Activated CD8-positive, alpha-beta memory T cell treated with anti-CD3 and anti-CD28 coated beads, Interleukin-2, amount 50 U/mL, for 1 hour (primary cell): ENCODE results near the gene CAPNS1.

Source experiments
- DNase-seq: peaks from one replicate; pipeline ENCODE4 v3.0.0-alpha.2; 2020; ENCODE audit errors: extremely low read depth

Gene CAPNS1

DNA sequence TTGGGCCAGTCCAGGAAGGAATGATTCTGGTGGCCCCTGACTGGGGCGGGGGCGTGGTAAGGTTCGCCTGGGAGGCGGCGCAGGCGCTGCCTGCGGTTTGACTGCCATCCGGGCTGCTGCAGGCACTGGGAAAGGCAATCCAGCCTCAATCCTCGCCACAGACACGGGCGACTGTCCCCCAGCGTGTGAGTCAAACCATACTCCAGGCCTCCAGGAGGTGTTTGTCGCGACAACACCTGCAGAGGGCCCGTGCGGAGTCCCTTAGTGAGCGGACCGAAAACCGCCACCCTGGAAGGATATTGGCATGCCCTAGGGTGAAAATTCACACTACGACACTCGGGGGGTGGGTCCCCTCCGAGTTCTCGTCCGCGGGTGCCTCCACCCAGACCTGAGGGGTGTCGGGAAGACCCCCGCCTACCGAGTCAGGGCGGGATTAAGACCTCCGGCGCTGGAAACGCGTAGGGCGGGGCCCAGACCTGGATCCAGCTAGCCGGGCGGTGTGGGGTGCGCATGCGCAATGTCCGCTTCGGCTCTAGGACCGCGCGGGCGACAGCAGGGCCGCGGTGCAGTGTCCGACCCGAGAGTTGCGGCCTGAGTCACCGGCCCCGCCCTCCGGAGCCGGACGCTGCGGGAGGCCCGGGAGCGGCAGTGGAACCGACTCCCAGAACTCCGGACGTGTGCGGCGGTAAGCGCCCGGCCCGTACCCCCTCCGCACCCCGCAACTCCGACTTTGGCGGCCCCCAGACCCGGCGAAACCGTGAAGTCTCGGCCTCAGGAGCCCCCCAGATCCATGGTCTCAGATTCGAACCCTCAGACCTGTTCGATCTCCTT is at the start of gene CAPNS1:
Gene CAPNS1 (plus strand): TSS at position 594 of the 831 bp plus-strand sequence. CDS start 946 bp downstream, outside the sequence.
- DNase-seq: peak; percentile 73

- DNase-seq: no peak
Observed at GRCh38 chr19:36090910-36091695, 48.8 kb upstream of the CAPNS1 start.

DNA sequence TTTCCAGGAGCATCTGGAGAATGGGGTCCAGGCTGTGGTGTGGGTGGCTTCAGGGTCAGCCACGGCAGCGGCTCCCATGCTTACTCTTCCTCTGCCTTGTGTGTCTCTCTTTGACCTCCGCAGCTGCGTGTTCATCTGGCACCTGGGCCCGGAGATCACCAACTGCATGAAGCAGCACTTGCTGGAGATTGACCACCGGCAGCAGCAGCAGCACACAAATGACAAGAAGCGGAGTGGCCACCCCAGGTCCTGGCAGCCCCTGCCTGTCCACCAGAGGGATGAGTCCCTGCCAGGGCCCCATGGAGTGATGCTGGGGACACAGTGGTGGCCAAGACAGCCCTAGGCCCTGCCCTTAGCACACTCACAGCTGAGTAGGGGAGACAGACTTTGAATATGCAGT is 47.3 kb upstream of the CAPNS1 start:
- DNase-seq: no peak

DNA sequence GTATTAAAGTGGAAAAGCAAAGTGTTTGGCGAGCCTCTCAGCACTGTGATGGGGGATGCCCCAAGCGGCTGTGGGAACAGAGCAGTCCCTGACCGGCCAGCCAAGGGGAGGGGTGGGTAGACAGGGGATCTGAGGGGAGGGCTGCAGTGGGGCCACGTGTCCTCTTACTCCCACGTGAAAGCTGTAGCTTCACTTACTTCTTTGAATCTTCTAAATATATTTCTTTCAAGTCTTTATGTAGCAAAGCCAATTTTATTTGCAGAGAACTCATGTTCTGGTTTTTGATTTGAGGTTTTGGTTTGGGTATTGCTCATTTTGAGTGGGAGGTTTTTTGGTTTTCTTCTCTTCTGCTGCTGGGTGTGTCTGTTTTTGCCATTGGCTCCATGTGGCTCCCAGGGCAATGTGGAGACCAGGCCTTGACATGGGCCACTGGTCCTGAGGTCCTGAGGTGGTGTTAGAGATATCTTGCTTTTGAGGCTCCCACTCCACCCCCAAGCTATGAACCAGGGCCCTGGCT is 46.7 kb upstream of the CAPNS1 start:
- DNase-seq: no peak

DNA sequence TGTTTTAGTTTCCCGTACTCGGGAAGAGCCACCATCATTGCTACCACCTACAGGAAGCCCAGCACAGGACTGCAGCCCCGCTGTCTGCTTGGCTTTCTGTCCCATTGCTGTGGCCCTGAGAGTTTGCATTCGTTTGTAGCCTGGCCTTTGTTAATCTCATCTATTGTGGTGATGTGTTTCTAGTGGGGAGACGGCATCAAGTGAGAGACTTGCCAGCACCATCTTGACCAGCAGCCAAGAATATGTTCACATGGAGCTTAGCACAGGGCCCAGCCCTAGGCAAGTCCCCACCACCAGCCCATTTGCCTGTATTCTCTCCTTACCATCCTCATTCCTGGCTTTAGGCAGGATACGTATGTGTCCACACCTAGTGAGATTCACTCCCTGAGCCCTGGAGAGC is 46.2 kb upstream of the CAPNS1 start:
- no peak for DNase-seq

- DNase-seq: no peak
Observed at GRCh38 chr19:36097036-36097435, 42.8 kb upstream of the CAPNS1 start.

DNA sequence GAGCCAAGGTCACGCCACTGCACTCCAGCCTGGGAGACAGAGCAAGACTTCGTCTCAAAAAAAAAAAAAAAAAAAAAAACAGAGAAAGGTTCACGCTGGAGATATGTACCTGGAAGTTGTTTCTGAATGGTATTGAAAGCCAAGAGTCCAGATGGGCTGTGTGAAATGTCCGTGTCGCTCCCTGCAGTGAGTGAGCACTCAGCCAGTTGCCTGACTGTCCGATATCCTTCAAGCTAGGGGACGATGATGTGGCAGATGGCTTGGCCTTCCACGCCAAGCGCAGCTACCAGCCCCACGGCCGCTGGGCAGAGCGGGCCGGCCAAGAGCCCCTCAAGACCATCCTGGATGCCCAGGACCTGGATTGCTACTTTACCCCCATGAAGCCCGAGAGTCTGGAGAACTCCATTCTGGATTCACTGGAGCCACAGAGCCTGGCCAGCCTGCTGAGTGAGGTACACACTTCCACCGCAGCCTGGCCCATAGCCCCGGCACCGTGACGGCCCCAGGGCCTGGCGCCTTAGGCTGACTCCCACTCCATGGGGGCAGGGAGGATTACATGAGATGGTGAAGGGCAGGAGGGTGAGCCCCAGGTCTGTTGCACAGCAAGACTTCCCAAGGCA is 40.6 kb upstream of the CAPNS1 start:
- no peak for DNase-seq

GRCh38 chr19:36100476-36100875 is 39.4 kb upstream of the CAPNS1 start:
- no peak for DNase-seq

DNA sequence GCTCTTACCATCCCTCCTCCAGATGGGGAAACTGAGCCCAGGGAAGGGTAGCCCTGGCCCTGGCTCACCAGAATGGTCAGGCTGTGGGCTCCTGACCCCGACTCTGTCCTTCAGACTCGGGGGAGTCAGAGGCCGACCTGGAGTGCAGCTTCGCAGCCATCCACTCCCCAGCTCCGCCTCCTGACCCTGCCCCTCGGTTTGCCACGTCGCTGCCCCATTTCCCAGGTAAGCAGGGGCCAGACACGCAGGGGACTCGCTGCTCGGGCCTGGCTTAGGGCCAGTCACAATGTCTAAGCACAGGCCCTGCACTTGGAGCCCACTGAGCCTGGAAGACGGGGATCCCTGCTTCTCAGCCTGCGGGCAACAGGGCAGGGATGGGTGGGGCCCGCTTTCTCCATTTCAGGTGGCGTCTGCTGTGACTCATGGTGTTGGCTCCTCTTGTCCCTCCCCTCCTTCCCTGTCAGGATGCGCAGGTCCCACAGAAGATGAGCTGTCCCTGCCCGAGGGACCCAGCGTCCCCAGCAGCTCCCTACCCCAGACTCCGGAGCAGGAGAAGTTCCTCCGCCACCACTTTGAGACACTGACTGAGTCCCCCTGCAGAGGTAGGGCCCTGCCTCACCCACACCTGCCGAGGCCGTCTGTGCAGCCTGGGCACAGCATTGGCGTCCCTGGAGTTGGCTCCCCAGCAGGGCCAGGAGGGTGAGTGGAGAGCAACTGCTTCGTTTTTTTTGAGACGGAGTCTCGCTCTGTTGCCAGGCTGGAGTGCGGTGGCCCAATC is 38.1 kb upstream of the CAPNS1 start:
- DNase-seq: no peak

DNA sequence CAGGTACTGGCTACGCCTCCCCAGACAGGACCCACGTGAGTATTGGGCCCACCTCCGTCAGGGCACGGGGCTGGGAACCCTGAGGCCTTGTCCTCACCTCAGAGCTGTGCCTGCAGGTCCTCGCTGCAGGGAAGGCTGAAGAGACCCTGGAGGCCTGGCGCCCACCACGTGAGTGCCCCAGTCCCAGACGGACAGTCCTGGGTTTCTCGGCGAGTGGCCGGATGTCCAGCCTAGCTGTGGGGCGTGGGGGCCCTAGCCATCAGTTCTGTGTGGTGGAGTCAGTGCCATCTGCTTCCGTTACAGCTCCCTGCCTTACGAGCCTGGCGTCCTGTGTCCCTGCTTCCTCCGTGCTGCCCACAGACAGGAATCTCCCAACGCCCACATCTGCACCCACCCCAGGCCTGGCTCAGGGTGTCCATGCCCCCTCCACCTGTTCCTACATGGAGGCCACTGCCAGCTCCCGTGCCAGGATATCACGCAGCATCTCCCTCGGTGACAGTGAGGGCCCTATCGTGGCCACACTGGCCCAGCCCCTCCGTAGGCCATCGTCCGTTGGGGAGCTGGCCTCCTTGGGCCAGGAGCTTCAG is 36.7 kb upstream of the CAPNS1 start:
- no peak for DNase-seq

DNA sequence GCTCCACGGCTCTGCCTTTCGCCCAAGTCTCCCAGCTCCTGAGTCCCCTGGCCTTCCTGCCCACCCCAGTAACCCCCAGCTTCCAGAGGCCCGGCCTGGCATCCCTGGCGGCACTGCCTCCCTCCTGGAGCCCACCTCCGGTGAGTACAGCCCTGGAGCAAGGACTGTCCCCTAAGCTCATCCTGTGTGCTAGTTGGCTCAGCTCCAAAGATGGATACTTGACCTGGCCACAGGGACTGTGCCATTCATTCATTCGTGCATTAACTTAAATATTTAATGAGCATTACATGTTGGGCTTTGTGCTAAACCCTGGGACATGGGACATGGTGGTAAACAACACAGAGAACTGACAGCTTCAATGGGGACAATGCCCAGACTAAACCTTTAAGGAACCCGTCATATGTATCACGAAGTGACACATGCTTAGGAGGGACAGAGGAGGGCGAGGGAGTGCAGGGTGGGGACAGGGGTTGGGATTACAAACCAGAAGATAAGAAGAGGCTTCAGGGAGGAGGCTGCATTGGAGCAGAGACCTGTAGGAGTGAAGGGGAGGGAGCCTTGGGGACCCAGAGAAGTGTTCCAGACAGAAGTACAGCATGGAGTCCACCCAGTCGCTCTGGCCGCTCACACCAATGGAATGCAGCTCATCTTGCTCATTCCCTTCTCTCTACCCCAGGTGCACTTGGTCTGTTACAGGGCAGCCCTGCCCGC is 35.9 kb upstream of the CAPNS1 start:
- no peak for DNase-seq

- DNase-seq: no peak
Observed at GRCh38 chr19:36106441-36106840, 33.4 kb upstream of the CAPNS1 start.

GRCh38 chr19:36106991-36107390 is 32.9 kb upstream of the CAPNS1 start:
- no peak for DNase-seq

DNA sequence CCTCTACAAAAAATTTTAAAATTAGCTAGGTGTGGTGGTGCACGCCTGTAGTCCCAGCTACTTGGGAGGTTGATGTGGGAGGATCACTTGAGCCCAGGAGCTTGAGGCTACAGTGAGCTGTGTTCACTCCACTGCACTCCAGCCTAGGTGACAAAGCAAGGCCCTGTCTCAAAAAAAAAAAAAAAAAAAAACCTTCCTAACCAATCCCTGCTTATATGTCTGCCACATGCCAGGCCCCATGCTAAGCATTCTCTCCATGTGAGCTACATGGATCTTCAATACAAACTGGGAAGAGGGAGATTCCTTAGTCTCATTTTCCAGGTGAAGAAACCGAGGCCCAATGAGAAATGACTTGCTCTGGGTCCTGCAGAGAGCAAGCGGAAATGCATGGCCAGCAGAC is 31.2 kb upstream of the CAPNS1 start:
- DNase-seq: no peak

- DNase-seq: no peak
Observed at GRCh38 chr19:36110487-36111199, 29.2 kb upstream of the CAPNS1 start, which contains the start of gene OVOL3. OVOL3 (plus strand) TSS chr19:36111143; CDS start chr19:36111203, 60 bp downstream.

DNA sequence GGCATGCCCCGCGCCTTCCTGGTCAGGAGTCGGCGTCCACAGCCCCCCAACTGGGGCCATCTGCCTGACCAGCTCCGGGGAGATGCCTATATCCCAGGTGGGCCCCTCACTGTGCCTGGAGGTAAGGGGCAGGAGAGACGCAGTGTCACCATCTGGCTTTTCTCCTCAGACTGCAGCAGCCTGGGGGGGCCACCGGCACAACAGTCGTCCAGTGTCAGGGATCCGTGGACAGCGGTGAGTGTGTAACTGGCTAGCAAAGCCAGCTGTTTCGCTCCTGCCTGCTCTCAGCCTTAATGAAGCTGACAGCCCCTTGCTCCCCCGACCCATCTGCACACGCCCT is 28.7 kb upstream of the CAPNS1 start:
- DNase-seq: no peak

DNA sequence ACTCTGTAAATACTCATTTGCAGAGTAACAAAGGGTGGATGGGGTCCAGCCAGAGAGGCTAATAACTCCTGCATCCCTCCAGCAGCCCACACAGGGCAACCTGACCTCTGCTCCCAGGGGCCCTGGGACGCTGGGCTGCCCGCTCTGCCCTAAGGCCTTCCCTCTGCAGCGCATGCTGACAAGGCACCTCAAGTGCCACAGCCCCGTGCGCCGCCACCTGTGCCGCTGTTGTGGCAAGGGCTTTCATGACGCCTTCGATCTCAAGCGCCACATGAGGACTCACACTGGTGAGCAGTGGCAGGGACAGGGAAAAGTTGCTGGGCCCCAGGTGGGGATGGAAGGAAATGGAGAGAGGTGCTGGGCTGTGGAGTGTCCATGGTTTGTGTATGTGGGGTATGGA is 27.2 kb upstream of the CAPNS1 start:
- DNase-seq: no peak

DNA sequence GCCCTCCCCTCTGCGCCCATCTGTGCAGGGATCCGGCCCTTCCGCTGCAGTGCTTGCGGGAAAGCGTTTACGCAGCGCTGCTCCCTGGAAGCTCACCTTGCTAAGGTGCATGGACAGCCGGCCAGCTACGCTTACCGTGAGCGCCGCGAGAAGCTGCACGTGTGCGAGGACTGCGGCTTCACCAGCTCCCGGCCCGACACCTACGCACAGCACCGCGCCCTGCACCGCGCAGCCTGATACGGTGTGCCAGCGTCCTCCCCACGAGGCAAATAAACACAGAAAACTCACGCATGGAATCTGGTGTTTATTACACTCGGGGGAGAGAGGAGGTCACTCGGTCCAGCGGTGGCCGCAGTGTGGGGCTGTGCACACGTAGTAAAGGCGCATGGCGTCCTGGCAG is 26.4 kb upstream of the CAPNS1 start:
- no peak for DNase-seq

DNA sequence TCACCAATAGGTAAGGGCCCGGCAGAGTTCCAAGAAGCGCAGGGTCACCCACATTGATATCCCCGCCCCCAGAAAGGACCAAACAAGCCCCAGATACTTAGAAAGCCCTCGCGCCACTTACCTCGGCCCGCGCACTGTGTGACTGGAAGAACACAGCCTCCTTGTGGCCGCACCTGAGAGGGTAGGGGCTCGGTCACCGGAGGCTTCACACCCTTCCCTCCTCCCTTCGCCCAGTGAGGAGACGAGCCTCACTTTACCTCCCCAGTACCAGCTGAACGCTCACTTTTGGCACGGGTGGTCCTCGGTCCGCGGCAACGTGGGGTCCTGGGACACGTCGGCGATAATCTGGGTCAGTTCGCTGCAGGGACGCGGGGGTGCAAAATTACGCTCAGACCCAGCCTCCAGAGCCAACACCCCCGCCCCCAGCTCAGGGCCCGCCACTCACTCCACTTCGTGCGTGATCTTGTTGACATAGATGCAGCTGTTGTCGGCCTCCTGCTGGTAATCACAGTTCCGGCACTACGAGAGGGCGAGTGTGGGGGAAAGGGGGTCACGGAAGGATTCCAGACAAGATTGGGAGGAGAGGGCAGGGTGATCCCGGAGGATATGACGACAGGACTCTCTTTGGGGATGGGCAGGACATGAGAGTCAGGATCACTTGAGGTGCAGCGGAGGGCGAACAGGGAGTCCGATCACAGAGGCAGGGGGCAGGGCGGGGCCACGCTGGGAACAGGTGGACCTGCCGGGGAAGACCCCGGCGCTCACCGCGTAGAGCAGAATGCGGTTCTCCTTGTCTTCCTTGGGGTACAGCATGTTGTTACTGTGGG is 25.8 kb upstream of the CAPNS1 start:
- DNase-seq: no peak
